Measurements from ENCODE around the gene ZNF165. TPM values are rescaled to one million over a fixed set of nuclear protein-coding genes. Genes with fewer than 3 reads are reported as not detected.

ZNF165 gene
- total RNA-seq, 2 experiments from 2014 or later: 2.6 to 3.1 TPM

DNA sequence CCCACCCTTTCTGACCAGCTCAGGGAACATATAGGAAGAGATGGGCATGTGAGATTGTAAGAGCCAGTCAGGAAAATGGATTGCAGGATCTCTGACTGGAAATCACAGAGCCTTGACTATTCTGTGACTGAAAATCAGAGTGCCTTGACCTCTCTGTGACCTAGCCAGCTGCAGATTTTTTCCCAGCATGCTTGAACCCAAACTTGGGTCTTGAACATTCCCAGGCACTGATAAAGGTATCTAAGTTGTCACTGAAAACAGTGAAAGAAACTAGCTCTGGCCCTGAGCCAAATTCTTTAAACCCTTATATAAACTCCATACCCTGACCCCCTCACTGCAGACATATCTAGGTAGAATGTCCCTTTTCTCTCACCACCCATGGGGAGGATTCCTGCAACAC lies 2.3 kb upstream of the ZNF165 start:
- DNase-seq (ENCODE audit: low spot score): no peak
- no peak overlapping the region for H2AFZ ChIP-seq (ENCODE audit: low read length)
- no peak overlapping the region for H3K4me2 ChIP-seq (ENCODE audit: low read length)
- POLR2A ChIA-PET: no interaction called here
- H3K36me3 ChIP-seq (ENCODE audit: insufficient read depth, low read length): no peaks in the 10 kb centered on the region
- no peaks in the 10 kb centered on the region for H4K20me1 ChIP-seq (ENCODE audit: insufficient read depth, low read length)
- peaks cover 12% of the 10 kb centered on the region for H3K4me1 ChIP-seq (ENCODE audit: insufficient read depth, low read length, poor library complexity, severe bottlenecking)
- TF ChIP-seq, protein P1, sequence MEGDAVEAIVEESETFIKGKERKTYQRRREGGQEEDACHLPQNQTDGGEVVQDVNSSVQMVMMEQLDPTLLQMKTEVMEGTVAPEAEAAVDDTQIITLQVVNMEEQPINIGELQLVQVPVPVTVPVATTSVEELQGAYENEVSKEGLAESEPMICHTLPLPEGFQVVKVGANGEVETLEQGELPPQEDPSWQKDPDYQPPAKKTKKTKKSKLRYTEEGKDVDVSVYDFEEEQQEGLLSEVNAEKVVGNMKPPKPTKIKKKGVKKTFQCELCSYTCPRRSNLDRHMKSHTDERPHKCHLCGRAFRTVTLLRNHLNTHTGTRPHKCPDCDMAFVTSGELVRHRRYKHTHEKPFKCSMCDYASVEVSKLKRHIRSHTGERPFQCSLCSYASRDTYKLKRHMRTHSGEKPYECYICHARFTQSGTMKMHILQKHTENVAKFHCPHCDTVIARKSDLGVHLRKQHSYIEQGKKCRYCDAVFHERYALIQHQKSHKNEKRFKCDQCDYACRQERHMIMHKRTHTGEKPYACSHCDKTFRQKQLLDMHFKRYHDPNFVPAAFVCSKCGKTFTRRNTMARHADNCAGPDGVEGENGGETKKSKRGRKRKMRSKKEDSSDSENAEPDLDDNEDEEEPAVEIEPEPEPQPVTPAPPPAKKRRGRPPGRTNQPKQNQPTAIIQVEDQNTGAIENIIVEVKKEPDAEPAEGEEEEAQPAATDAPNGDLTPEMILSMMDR (conservative IDR thresholded peaks at IDR 0.05; ENCODE audit: low read length): no peak
- TF ChIP-seq EZH2phosphoT487 (IDR thresholded peaks at IDR 0.05; ENCODE audit: borderline replicate concordance, low read depth, low read length): no peak
- intact Hi-C loops (cut with micrococcal nuclease; ENCODE audit: unreplicated experiment): no loop called here
- no peaks in the 10 kb centered on the region for H3K9me2 ChIP-seq (ENCODE audit: insufficient read depth, low read length)
- CTCF ChIA-PET (ENCODE audit: unreplicated experiment): no interaction called here
- no peaks in the 10 kb centered on the region for H3K9me3 ChIP-seq (ENCODE audit: low read length)
- BruUV-seq (replicated peaks): no TSS peak
- H3K27ac ChIP-seq (ENCODE audit: low read depth, low read length, poor library complexity, severe bottlenecking): no peak overlapping the region
- H3K4me3 ChIP-seq (ENCODE audit: low read depth, low read length, poor library complexity, severe bottlenecking): no peak overlapping the region
- H3K79me2 ChIP-seq (ENCODE audit: insufficient read depth, low read depth, low read length): no peaks in the 10 kb centered on the region; the same call in 1 of the 2 replicates

DNA sequence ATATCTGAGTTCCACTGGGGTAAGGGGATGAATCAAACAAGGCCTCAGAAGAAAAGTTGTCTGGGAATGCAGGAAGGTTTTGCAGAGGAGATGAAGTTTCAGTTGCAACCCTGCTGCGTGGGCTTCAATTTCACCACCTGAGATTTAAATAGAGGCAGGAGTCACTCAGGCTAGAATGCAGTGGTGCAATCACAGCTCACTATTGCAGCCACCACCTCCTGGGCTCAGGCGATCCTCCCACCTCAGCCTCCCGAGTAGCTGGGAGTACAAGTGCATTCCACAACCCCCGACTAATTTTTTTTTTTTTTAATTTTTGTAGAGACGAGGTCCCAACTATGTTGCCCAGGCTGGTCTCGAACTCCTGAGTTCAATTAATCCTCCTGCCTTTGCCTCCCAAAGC lies 1.5 kb upstream of the ZNF165 start:
- H3K4me2 ChIP-seq (ENCODE audit: low read length): no peak overlapping the region
- BruUV-seq (replicated peaks): no TSS peak
- no peak for TF ChIP-seq EZH2phosphoT487 (IDR thresholded peaks at IDR 0.05; ENCODE audit: borderline replicate concordance, low read depth, low read length)
- TF ChIP-seq, protein P1 (conservative IDR thresholded peaks at IDR 0.05; ENCODE audit: low read length): no peak
- H3K36me3 ChIP-seq (ENCODE audit: insufficient read depth, low read length): no peaks in the 10 kb centered on the region
- H3K79me2 ChIP-seq (ENCODE audit: insufficient read depth, low read depth, low read length): no peaks in the 10 kb centered on the region; the same call in 1 of the 2 replicates
- no peak overlapping the region for H3K27ac ChIP-seq (ENCODE audit: low read depth, low read length, poor library complexity, severe bottlenecking)
- ChIA-PET CTCF (ENCODE audit: unreplicated experiment) (no interaction called here), POLR2A (interaction anchor here (0.6 kb wide), 1 partner anchor 188 kb away, joined by 3 read pairs; the partner anchor contains the start of gene ZSCAN26)
- no peaks in the 10 kb centered on the region for H4K20me1 ChIP-seq (ENCODE audit: insufficient read depth, low read length)
- no peaks in the 10 kb centered on the region for H3K9me2 ChIP-seq (ENCODE audit: insufficient read depth, low read length)
- no peak for DNase-seq (ENCODE audit: low spot score)
- H3K4me3 ChIP-seq (ENCODE audit: low read depth, low read length, poor library complexity, severe bottlenecking): no peak overlapping the region
- no peaks in the 10 kb centered on the region for H3K9me3 ChIP-seq (ENCODE audit: low read length)
- peaks cover 12% of the 10 kb centered on the region for H3K4me1 ChIP-seq (ENCODE audit: insufficient read depth, low read length, poor library complexity, severe bottlenecking)
- intact Hi-C loops (cut with micrococcal nuclease; ENCODE audit: unreplicated experiment): no loop called here
- H2AFZ ChIP-seq (ENCODE audit: low read length): no peak overlapping the region

All from OCI-LY7 (cell line).